GM19467 (cell line): ENCODE results near the gene GABRP.

Source experiments
- ATAC-seq: cut with Tn5 transposase; IDR thresholded peaks from one replicate; pipeline ENCODE4 v1.9.1; 2021; ENCODE audit warnings: mild to moderate bottlenecking, moderate library complexity; ENCODE audit not compliant: unreplicated experiment

The GABRP gene

GRCh38 chr5:170860415-170860814 is 76.9 kb downstream of the GABRP start:
- no peak for ATAC-seq

- ATAC-seq: no peak
Observed at GRCh38 chr5:170860818-170861666, 77.5 kb downstream of the GABRP start.

GRCh38 chr5:170861667-170861916 is 78.1 kb downstream of the GABRP start:
- no peak for ATAC-seq

GRCh38 chr5:170861917-170862766 is 78.6 kb downstream of the GABRP start, which contains the start of gene RANBP17:
Gene RANBP17, plus strand, starts transcription at chr5:170862018.
- no peak for ATAC-seq

- no peak for ATAC-seq
Observed at GRCh38 chr5:170863646-170864045, 80.1 kb downstream of the GABRP start.
